AG04450 (cell line): ENCODE results near the gene ORM1. TPM values are rescaled to one million over a fixed set of nuclear protein-coding genes. Genes with fewer than 3 reads are reported as not detected.

Experiments used
- CTCF ChIA-PET: fragments of 300-600, 350-600 bp; formaldehyde crosslinking; extraction: SDS; loops from one replicate; lab custom pipeline; 2022; ENCODE audit warnings: antibody characterized with exemption, inconsistent platforms; lab: Charles Lee
- POLR2A ChIA-PET: fragments of 350-600 bp; formaldehyde crosslinking; extraction: SDS; loops from one replicate; lab custom pipeline; 2021; ENCODE audit warnings: antibody characterized with exemption, inconsistent platforms; lab: Yijun Ruan, JAX
- DNase-seq: peaks from one replicate; pipeline ENCODE4 v3.0.0-alpha.2; 2011; ENCODE audit warnings: low read depth, low spot score
- H3K27ac ChIP-seq: one replicate; pipeline ENCODE4 v1.5.1; 2012; ENCODE audit warnings: low read depth, low read length, control low read depth
- H3K27me3 ChIP-seq: one replicate; pipeline ENCODE4 v1.6.0; 2012; ENCODE audit warnings: low read length; ENCODE audit not compliant: control insufficient read depth, insufficient read depth
- H3K4me3 ChIP-seq: 2 replicates; pipeline ENCODE4 v1.5.1; 2011; ENCODE audit warnings: mild to moderate bottlenecking, low read depth, low read length, control low read depth
- H3K9me3 ChIP-seq: 2 replicates; pipeline ENCODE4 v1.5.1; 2012; ENCODE audit warnings: low read length; ENCODE audit not compliant: control insufficient read depth, insufficient read depth
- CTCF ChIP-seq: IDR thresholded peaks from 2 replicates; pipeline ENCODE4 v1.5.1; 2011; ENCODE audit warnings: low read depth, low read length, control low read depth, inconsistent platforms
- polyA plus RNA-seq: library from polyadenylated mRNA; depleted of rRNA; stranded (reverse); fragments of >200 nt; gene quantifications from 2 replicates; pipeline ENCODE4 v1.2.3, GENCODE V29; 2011

The ORM1 gene
- polyA plus RNA-seq, 1 experiment = 0.17 TPM

- no peak for DNase-seq
- no peak for TF ChIP-seq CTCF
- H3K27me3 ChIP-seq = no peaks in the 10 kb centered on the region
- no peak overlapping the region for H3K4me3 ChIP-seq
- POLR2A ChIA-PET = no interaction called here
- peaks cover 2% of the 10 kb centered on the region; the same call in 1 of the 2 replicates for H3K9me3 ChIP-seq
- CTCF ChIA-PET = interaction anchor here (0.8 to 16.9 kb wide), 6 partner anchors 16 to 481 kb away, joined by 3 to 348 read pairs (median 18); no protein-coding TSS in a partner anchor
- no peak overlapping the region for H3K27ac ChIP-seq
Observed at GRCh38 chr9:114289106-114289505, 33.8 kb upstream of the ORM1 start.

GRCh38 chr9:114289571-114290481 lies 33.1 kb upstream of the ORM1 start:
- Histone ChIP-seq H3K4me3 (no peak overlapping the region), H3K27me3 (no peaks in the 10 kb centered on the region), H3K9me3 (peaks cover under 1% of the 10 kb centered on the region; the same call in 1 of the 2 replicates), H3K27ac (no peak overlapping the region)
- CTCF ChIA-PET = interaction anchor here (0.6 to 16.9 kb wide), 18 partner anchors 8 to 1196 kb away, joined by 3 to 348 read pairs (median 10); partner anchors contain the start of genes AMBP, COL27A1 and KIF12
- TF ChIP-seq CTCF = no peak
- POLR2A ChIA-PET = no interaction called here
- no peak for DNase-seq

- Histone ChIP-seq H3K27me3 (no peaks in the 10 kb centered on the region), H3K4me3 (no peak overlapping the region), H3K9me3 (no peaks in the 10 kb centered on the region), H3K27ac (no peak overlapping the region)
- ChIA-PET CTCF (interaction anchor here (0.6 to 16.9 kb wide), 44 partner anchors 8 to 1195 kb away, joined by 3 to 348 read pairs (median 5); partner anchors contain the start of genes AMBP, COL27A1 and KIF12), POLR2A (no interaction called here)
- no peak for TF ChIP-seq CTCF
- no peak for DNase-seq
Observed at GRCh38 chr9:114290561-114290986, 32.3 kb upstream of the ORM1 start.

DNA sequence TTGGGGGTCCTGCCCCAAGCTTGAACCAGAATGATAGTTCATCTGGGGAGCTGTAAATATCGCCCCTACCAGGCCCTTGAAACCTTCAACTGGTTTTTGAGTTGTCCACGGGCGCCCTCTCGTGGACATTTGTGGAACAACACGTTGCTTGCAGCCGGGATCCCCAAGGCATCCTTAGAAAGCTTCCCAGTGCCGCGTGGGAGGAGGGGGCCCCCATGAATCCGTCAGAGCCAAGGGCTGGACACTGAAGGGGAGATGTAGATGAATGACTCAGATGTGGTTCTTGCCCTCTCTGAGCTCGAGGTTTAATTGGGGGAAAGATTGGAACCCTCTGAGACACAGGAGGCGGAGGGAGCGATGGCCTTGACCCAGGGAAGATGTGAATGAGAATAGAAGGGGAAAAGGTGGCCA lies 31.8 kb upstream of the ORM1 start:
- Histone ChIP-seq H3K27ac (no peak overlapping the region), H3K4me3 (no peak overlapping the region), H3K27me3 (no peaks in the 10 kb centered on the region), H3K9me3 (no peaks in the 10 kb centered on the region)
- CTCF ChIA-PET = interaction anchor here (0.6 to 16.9 kb wide), 48 partner anchors 9 to 872 kb away, joined by 3 to 348 read pairs (median 4); partner anchors contain the start of genes AMBP, COL27A1 and KIF12
- POLR2A ChIA-PET = no interaction called here
- no peak for DNase-seq
- TF ChIP-seq CTCF = peak; percentile 83
